ENCODE results near the gene TMEM117. TPM values are rescaled to one million over a fixed set of nuclear protein-coding genes. Genes with fewer than 3 reads are reported as not detected.

The TMEM117 gene
- total and polyA plus RNA-seq, 7 donors, result 2.3 to 21.4 (median 17.5) TPM

DNA sequence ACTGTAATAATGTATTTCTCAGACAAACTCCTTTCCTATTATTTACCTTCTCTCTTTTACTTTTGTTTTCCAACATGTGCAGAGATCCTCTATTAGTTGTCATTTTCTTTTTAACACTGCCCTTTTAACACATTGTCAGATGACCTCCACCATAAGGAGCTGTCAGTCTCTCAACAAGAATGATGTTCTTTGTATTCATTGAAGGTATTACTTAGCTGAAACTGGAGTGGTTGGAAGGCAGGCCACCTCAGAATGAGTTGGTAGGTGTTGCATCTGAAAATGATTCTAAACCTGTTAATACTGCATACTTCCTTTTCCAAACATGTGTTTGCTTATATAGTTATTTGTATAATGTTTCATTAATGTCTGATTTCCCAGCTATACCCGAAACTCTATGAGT lies 16.9 kb downstream of the TMEM117 start:
- 90 to 93% methylated on average over 1 of the region's 1 CpG for WGBS, 2 donors
- Histone ChIP-seq H3K4me3 (no peak overlapping the region), H3K27ac (no peak overlapping the region), H3K4me1 (no peaks in the 10 kb centered on the region), H3K27me3 (no peaks in the 10 kb centered on the region), H3K9me3 (no peaks in the 10 kb centered on the region), H3K36me3 (no peaks in the 10 kb centered on the region)
- intact Hi-C loops (cut with DNase I), result no loop called here
- no peak for DNase-seq
- TF ChIP-seq EP300 (IDR thresholded peaks at IDR 0.05) (no peak), POLR2A (IDR thresholded peaks at IDR 0.05) (no peak), CTCF (IDR thresholded peaks at IDR 0.05) (no peak), POLR2AphosphoS5 (IDR thresholded peaks at IDR 0.05) (no peak)

- intact Hi-C loops (cut with DNase I), result no loop called here
- H3K4me3 ChIP-seq, result no peak overlapping the region
- H3K36me3 ChIP-seq, result no peaks in the 10 kb centered on the region
- H3K4me1 ChIP-seq, result no peaks in the 10 kb centered on the region
- H3K27ac ChIP-seq, result no peak overlapping the region
- no peaks in the 10 kb centered on the region for H3K9me3 ChIP-seq
- TF ChIP-seq EP300 (IDR thresholded peaks at IDR 0.05) (no peak), POLR2A (IDR thresholded peaks at IDR 0.05) (no peak), POLR2AphosphoS5 (IDR thresholded peaks at IDR 0.05) (no peak), CTCF (IDR thresholded peaks at IDR 0.05) (no peak)
- WGBS, 2 donors, result 93 to 95% methylated on average over 2 of the region's 2 CpGs
- no peaks in the 10 kb centered on the region for H3K27me3 ChIP-seq
- DNase-seq, result no peak
These were observed 21.1 kb downstream of the TMEM117 start for GRCh38 chr12:43856972-43857371.

- no peak overlapping the region for H3K27ac ChIP-seq
- no peak for DNase-seq
- 89 to 90% methylated on average over 7 of the region's 7 CpGs for WGBS, 2 donors
- TF ChIP-seq POLR2A (IDR thresholded peaks at IDR 0.05) (no peak), POLR2AphosphoS5 (IDR thresholded peaks at IDR 0.05) (no peak), EP300 (IDR thresholded peaks at IDR 0.05) (no peak), CTCF (IDR thresholded peaks at IDR 0.05) (no peak)
- intact Hi-C loops (cut with DNase I), result no loop called here
- H3K4me3 ChIP-seq, result no peak overlapping the region
- H3K9me3 ChIP-seq, result no peaks in the 10 kb centered on the region
- no peaks in the 10 kb centered on the region for H3K36me3 ChIP-seq
- H3K4me1 ChIP-seq, result no peaks in the 10 kb centered on the region
- H3K27me3 ChIP-seq, result no peaks in the 10 kb centered on the region
These were observed 22.2 kb downstream of the TMEM117 start for GRCh38 chr12:43858096-43858495.

DNA sequence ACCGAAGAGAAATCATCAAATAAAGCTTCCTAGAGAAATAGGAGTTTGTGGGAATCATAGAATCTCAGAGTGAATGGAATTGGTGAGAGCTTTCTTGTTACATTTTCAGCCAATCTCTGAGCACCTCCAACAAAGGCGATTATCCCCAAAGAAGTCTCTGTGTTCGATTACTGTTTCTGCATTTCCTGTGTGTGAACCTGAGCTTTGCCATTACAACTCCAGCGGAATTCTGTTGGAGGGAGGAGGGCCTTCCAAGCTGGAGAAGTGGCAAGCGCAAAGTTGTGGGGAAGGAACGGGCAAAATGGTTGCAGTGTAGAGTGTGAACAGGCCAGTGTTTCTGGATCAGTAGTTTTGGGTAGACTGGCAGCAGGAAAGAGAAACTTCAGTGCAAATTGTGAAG lies 23.1 kb downstream of the TMEM117 start:
- 94 to 95% methylated on average over 6 of the region's 6 CpGs for WGBS, 2 donors
- Histone ChIP-seq H3K27me3 (no peaks in the 10 kb centered on the region), H3K9me3 (no peaks in the 10 kb centered on the region), H3K36me3 (no peaks in the 10 kb centered on the region), H3K4me3 (no peak overlapping the region), H3K4me1 (no peaks in the 10 kb centered on the region), H3K27ac (no peak overlapping the region)
- no peak for TF ChIP-seq CTCF (IDR thresholded peaks at IDR 0.05)
- TF ChIP-seq POLR2A (IDR thresholded peaks at IDR 0.05), result no peak
- no peak for TF ChIP-seq POLR2AphosphoS5 (IDR thresholded peaks at IDR 0.05)
- no peak for TF ChIP-seq EP300 (IDR thresholded peaks at IDR 0.05)
- DNase-seq, result no peak
- intact Hi-C loops (cut with DNase I), result no loop called here

Measured in sigmoid colon (tissue), 7 donors.